ENCODE measurements around the gene MAP2K3.

Gene MAP2K3

GRCh38 chr17:21361020-21361809 lies 76.7 kb downstream of the MAP2K3 start:
- no peak overlapping the region for H3K27ac ChIP-seq (ENCODE audit: insufficient read depth, low read depth, low read length, poor library complexity, severe bottlenecking)
- no peaks in the 10 kb centered on the region for H3K9me3 ChIP-seq (ENCODE audit: control insufficient read depth, low read length)
- 69 to 75% methylated on average over 4 to 5 of the region's 5 CpGs for WGBS, 2 experiments
- H3K36me3 ChIP-seq (ENCODE audit: control insufficient read depth, insufficient read depth, low read length) = no peaks in the 10 kb centered on the region
- no peaks in the 10 kb centered on the region for H3K27me3 ChIP-seq (ENCODE audit: control insufficient read depth, insufficient read depth, low read length, poor library complexity, severe bottlenecking)
- H3K4me1 ChIP-seq (ENCODE audit: control insufficient read depth, insufficient read depth, low read length) = peaks cover 38% of the 10 kb centered on the region
- no peak overlapping the region for H3K4me3 ChIP-seq (ENCODE audit: insufficient read depth, low read depth, low read length)

DNA sequence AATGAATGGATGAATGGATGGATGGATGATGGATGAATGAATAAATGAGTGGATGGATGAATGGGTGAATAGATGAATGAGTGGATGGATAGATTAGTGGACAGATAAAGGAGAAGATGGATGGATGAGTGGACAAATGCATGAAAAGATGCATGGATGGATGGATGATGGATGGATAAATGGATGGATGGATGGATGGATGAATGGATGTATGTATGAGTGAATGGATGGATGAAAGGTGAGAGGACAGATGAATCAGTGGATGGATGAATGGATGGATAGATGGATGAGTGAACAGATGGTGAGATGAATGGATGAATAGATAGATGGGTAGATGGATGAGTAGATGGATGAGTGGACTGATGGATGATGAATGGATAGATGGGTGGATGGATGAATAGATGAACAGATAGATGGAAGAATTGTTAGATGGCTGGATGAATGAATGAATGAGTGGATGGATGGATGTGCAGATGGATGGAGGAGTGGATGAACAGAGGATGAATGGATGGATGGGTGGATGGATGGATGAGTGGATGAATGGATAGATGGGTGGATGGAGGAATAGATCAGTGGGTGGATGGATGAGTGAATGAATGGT lies 77.9 kb downstream of the MAP2K3 start:
- Histone ChIP-seq H3K27ac (ENCODE audit: insufficient read depth, low read depth, low read length, poor library complexity, severe bottlenecking) (no peak overlapping the region), H3K4me3 (ENCODE audit: insufficient read depth, low read depth, low read length) (no peak overlapping the region), H3K4me1 (ENCODE audit: control insufficient read depth, insufficient read depth, low read length) (peaks cover 33% of the 10 kb centered on the region), H3K27me3 (ENCODE audit: control insufficient read depth, insufficient read depth, low read length, poor library complexity, severe bottlenecking) (no peaks in the 10 kb centered on the region), H3K9me3 (ENCODE audit: control insufficient read depth, low read length) (no peaks in the 10 kb centered on the region), H3K36me3 (ENCODE audit: control insufficient read depth, insufficient read depth, low read length) (no peaks in the 10 kb centered on the region)

GRCh38 chr17:21363776-21364642 lies 79.5 kb downstream of the MAP2K3 start:
- H3K4me3 ChIP-seq (ENCODE audit: insufficient read depth, low read depth, low read length) = no peak overlapping the region
- H3K9me3 ChIP-seq (ENCODE audit: control insufficient read depth, low read length) = no peaks in the 10 kb centered on the region
- no peaks in the 10 kb centered on the region for H3K36me3 ChIP-seq (ENCODE audit: control insufficient read depth, insufficient read depth, low read length)
- no peak overlapping the region for H3K27ac ChIP-seq (ENCODE audit: insufficient read depth, low read depth, low read length, poor library complexity, severe bottlenecking)
- WGBS, 2 experiments = 94 to 95% methylated on average over 9 of the region's 9 CpGs
- peaks cover 26% of the 10 kb centered on the region for H3K4me1 ChIP-seq (ENCODE audit: control insufficient read depth, insufficient read depth, low read length)
- H3K27me3 ChIP-seq (ENCODE audit: control insufficient read depth, insufficient read depth, low read length, poor library complexity, severe bottlenecking) = no peaks in the 10 kb centered on the region

Measured in ectodermal cell (in vitro differentiated cells).